GM15510 (cell line): ENCODE results near the gene GOSR1.

Experiments
- POLR2A ChIP-seq: IDR thresholded peaks from 3 replicates; pipeline ENCODE4 v1.6.1; 2011; ENCODE audit warnings: borderline replicate concordance; ENCODE audit not compliant: insufficient read length; ENCODE audit errors: extremely low read depth

The GOSR1 gene

DNA sequence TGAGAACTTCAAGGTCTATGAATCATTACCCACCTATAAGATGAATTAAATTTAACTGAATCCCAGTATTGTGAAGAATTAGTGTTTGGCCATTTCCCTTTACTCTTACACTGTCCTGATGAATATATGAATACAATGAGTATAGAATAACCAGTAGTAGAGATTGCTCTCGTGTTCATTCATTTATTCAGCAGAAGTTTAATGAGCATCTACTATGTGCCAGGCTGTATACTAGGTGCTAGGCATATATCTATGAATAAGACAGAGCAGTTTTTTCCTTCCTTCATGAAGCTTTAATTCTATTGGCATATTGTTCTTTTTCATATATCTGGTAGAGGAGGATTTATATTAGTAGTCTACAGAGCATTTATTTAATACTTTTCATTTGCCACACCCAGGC lies 6.0 kb downstream of the GOSR1 start:
- TF ChIP-seq POLR2A = no peak

DNA sequence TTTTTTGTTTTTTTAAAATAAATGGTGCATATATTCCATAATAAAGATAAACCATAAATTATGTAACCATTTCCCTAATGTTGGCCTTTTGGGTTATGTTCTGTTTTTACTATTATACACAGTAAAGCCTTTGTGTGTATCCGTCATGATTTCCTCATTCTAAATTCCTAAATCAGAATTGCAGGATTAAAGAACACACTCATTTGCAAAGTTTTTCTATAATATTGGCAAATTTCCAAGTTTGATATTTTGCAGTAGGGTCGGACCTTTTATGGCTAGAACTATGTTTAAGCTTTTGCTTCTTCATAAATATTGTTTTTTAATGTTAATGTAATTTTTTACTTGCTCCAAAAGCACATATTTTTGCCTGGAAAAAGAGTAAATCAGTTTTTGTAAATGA lies 16.6 kb downstream of the GOSR1 start:
- no peak for TF ChIP-seq POLR2A

- no peak for TF ChIP-seq POLR2A
Observed at GRCh38 chr17:30495586-30495985, 18.4 kb downstream of the GOSR1 start.

GRCh38 chr17:30503558-30503957 lies 26.4 kb downstream of the GOSR1 start:
- TF ChIP-seq POLR2A = no peak

- no peak for TF ChIP-seq POLR2A
Observed at GRCh38 chr17:30505868-30506417, 28.7 kb downstream of the GOSR1 start.

- TF ChIP-seq POLR2A = no peak
Observed at GRCh38 chr17:30506481-30506880, 29.3 kb downstream of the GOSR1 start.

DNA sequence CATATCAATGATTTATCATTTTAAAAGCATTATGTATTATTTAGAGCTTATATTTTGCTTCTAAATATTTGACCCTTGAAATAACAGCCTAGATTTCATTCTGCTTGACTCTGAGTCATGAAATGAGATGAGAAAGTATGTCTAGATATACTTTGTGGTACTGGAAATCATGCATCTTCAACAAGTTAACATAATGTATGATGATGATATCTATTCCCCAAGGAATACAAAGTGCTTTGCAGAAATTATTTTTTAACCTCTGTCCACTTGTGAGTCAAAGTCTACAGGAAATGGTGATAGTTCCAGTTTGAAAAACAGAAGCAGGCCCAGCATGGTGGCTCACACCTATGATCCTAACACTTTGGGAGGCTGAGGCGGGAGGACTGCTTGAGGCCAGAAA lies 36.1 kb downstream of the GOSR1 start:
- no peak for TF ChIP-seq POLR2A

GRCh38 chr17:30514895-30515596 lies 37.8 kb downstream of the GOSR1 start:
- no peak for TF ChIP-seq POLR2A

DNA sequence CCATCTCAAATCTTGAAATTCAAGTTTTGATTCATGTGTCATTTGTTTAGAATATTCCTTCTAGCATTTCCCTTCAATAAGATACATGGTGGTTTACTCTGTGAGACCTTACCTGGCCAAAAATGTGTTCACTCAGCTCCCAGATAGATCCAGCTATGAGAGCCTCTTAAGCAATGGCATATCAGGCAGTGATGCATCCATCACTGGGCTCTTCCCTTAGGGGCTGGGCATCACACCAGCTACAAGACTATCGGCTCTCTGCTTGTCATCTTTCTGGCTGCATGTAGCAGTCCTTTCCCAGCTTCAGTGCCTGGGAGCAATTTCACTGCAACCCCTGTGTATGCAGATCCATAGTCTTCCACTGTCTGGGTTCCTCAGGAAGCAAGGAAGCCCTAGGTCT lies 40.6 kb downstream of the GOSR1 start:
- TF ChIP-seq POLR2A = no peak

DNA sequence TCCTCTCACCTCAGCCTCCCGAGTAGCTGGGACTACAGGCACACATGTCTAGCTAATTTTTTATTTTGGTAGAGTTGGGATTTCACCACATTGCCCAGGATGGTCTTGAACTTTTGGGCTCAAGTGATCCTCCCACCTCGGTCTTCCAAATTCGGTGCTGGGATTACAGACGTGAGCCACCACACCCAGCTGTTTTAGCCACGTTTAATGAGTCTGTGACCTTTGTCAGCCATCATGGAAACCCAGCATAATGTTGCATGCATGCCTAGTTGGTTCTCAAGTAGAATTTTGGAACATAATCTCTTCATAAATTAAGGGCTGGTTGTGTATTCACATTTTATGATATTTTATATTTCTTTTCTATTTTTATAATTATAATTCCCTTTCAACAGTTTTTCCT lies 42.0 kb downstream of the GOSR1 start:
- TF ChIP-seq POLR2A = no peak

DNA sequence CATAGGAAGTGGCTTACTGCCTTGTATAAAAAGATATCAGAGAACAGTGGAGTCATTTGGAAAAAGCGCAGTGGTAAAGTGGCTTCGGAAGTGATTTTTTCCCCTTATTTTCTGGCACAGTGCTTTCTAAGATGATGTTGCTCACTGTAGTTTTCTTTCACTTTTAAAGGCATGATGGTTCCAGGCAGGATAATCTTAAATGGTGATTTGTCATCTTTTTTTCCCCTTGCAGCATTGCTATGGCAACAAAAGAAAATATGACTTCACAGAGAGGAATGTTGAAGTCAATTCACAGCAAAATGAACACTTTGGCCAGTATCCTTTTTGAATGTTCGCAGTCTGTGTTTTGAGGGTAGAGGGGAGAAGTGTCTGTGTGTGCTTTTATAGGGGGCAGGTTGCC lies 42.5 kb downstream of the GOSR1 start:
- TF ChIP-seq POLR2A = no peak

- no peak for TF ChIP-seq POLR2A
Observed at GRCh38 chr17:30520436-30520835, 43.2 kb downstream of the GOSR1 start.

- TF ChIP-seq POLR2A = no peak
Observed at GRCh38 chr17:30520882-30521281, 43.7 kb downstream of the GOSR1 start.

DNA sequence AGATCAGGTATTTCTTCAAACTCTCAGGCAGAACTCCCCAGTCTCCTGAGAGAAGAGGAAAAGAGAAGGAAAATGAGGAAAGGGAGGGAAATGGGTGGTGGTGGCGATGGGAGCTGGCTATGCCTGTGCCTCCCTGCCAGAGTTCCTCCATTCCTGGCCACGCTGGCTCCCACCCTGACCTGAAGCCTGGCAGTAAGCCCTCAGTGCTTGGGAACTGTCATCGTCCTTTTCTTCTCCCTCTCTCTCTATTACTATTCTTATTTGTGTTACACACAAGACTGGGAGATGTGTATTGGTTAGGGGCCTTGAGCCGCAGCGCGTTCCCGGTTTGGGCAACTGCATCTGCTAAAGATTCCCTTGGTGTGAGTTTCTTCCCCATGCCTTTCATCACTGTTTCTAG lies 44.6 kb downstream of the GOSR1 start:
- TF ChIP-seq POLR2A = no peak

DNA sequence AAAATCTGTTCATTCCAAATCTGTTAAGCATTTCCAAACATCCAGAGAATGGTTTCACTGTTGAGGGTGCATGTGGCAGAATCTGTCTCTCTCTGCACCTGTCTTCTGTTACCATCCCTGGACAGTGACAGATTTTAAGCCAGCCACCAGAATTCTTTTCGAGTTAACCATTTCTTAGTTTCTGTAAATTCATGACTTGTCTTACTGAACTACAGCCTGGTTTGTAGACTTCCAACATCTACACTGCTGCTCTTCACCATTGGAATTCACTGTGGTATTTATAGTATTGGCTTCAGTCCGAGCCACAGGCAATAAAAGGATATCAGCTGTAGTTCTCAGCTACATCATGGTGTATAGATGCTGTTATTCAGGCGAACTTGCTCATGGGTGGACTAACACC lies 47.6 kb downstream of the GOSR1 start:
- no peak for TF ChIP-seq POLR2A

DNA sequence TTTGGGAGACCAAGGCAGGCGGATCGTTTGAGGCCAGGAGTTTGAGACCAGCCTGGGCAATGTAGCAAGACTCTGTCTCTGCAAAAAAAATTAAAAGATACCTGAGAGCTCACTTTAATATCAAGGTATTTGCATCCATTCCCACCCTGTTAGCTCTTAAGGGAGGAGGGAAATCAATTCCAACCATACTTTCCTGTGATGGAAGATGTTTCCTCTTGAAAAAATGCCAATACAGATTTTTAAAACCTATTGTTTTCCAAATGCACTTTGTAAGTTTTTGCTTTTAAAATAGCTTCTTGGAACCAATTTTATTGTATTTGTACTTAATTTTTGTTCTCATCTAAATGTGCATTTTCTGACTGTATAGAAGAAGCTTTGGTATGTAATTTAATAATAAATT lies 49.2 kb downstream of the GOSR1 start:
- TF ChIP-seq POLR2A = no peak
